ENCODE measurements around the gene OMP. TPM values are rescaled to one million over a fixed set of nuclear protein-coding genes. Genes with fewer than 3 reads are reported as not detected.

Gene OMP
- total and polyA plus RNA-seq, 2 of the 4 experiments (the other 2 are of a cell fraction), result 0.27 TPM; not detected in 1

DNA sequence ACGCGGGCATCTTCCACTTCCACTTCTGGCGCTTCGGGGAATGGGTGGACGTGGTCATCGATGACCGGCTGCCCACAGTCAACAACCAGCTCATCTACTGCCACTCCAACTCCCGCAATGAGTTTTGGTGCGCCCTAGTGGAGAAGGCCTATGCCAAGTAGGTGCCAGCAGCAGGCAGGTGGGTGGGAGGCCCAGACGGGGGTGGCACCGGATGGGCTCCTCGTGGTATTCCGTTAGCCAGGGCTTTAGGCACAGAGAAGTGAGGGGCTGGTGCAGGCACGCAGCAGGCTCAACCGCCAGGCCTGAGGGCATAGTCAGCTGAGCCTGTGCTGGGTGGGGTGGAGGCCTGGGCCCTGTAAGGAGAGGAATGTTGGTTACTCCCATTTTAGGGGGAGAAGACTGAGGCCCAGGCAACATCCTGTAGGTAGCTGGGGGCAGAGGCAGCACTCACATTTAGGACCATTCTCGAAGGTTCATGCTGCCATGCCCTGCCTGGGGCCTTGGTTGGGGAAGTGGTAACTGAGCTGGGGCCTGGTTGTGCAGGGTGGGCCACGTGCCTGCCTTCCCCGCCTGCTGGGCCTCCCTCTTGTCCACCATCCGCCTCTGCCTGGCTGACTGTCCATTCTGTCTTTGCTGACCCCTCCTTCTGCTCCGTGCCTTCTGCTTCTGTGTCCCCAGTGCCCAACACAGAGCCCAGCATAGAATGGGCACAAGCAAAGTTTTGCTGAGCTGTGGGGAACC lies 10.2 kb downstream of the OMP start:
- Histone ChIP-seq H2BK120ac (ENCODE audit: low read depth, low read length) (no peak overlapping the region), H4K5ac (ENCODE audit: low read depth, low read length) (no peak overlapping the region), H2BK5ac (ENCODE audit: low read depth, low read length, poor library complexity, severe bottlenecking) (no peak overlapping the region), H2AK9ac (replicated peaks; ENCODE audit: low read depth, low read length, poor library complexity) (no peak overlapping the region), H2BK15ac (ENCODE audit: low read depth, low read length) (no peak overlapping the region), H4K8ac (ENCODE audit: low read depth in 2 of 2, low read length in 2 of 2) (no peak overlapping the region), H4K20me1 (ENCODE audit: insufficient read depth, low read length) (peaks cover 2% of the 10 kb centered on the region; the same call in 1 of the 2 replicates), H3K9me3 (ENCODE audit: control insufficient read depth, insufficient read depth, low read length) (no peaks in the 10 kb centered on the region), H4K91ac (ENCODE audit: insufficient read depth, low read depth, low read length) (no peak overlapping the region), H3K27ac (ENCODE audit: insufficient read depth, low read length) (no peak overlapping the region), H2BK20ac (ENCODE audit: low read depth, low read length) (no peak overlapping the region), H3K9ac (ENCODE audit: low read depth, low read length) (no peak overlapping the region), H3K23ac (ENCODE audit: low read depth, low read length) (no peak overlapping the region), H3K18ac (ENCODE audit: low read depth, low read length) (no peak overlapping the region), H3K56ac (ENCODE audit: extremely low read depth, insufficient read depth, low read length) (no peak overlapping the region), H3K27me3 (ENCODE audit: control insufficient read depth, insufficient read depth, low read length) (no peaks in the 10 kb centered on the region), H3K4me2 (ENCODE audit: low read depth, low read length) (no peak overlapping the region), H3K4ac (ENCODE audit: low read depth, low read length) (no peak overlapping the region), H3K4me3 (ENCODE audit: insufficient read depth, low read depth, low read length) (no peak overlapping the region), H3K36me3 (ENCODE audit: control insufficient read depth, insufficient read depth, low read length) (peaks cover 8% of the 10 kb centered on the region; the same call in 1 of the 2 replicates), H2AFZ (replicated peaks; ENCODE audit: low read length, poor library complexity) (no peak overlapping the region), H3K14ac (replicated peaks; ENCODE audit: low read depth, low read length) (no peak overlapping the region), H3K79me1 (ENCODE audit: low read depth in 1 of 2, low read length in 2 of 2) (peaks cover 0 to 10% of the 10 kb centered on the region in 2 experiments; a peak in 1 of 4 replicates), H3K9me1 (ENCODE audit: insufficient read depth, low read length) (peaks cover 9% of the 10 kb centered on the region), H3K4me1 (ENCODE audit: control insufficient read depth, insufficient read depth, low read length) (peaks cover 10% of the 10 kb centered on the region), H2AK5ac (ENCODE audit: low read depth, low read length) (no peak overlapping the region)
- CTCF ChIA-PET, result interaction anchor here (0.9 kb wide), 1 partner anchor 15 kb away, joined by 3 read pairs; no protein-coding TSS in a partner anchor
- no peak for DNase-seq
- POLR2A ChIA-PET (ENCODE audit: unreplicated experiment), result no interaction called here
- no peak for ATAC-seq (ENCODE audit: low read depth)
- BruUV-seq (replicated peaks), result no TSS peak
- 96% methylated on average over 11 of the region's 20 CpGs; no CpG with 5 or more reads in 1 of the 2 experiments for WGBS, 2 experiments (ENCODE audit: extremely low coverage in 2 of 2, insufficient read length in 1 of 2)
- dilution Hi-C loops (cut with HindIII; ENCODE audit: low sequenced_read_pairs, unreplicated experiment), result no loop called here
- intact Hi-C loops (cut with micrococcal nuclease), result loop anchor here (1.0 kb wide), 1 partner anchor 66 kb away; no protein-coding TSS in a partner anchor
- TF ChIP-seq, protein P1, sequence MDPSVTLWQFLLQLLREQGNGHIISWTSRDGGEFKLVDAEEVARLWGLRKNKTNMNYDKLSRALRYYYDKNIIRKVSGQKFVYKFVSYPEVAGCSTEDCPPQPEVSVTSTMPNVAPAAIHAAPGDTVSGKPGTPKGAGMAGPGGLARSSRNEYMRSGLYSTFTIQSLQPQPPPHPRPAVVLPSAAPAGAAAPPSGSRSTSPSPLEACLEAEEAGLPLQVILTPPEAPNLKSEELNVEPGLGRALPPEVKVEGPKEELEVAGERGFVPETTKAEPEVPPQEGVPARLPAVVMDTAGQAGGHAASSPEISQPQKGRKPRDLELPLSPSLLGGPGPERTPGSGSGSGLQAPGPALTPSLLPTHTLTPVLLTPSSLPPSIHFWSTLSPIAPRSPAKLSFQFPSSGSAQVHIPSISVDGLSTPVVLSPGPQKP (IDR thresholded peaks at IDR 0.05; ENCODE audit: borderline replicate concordance, low read depth, low read length), result no peak
- TF ChIP-seq RAD21 (IDR thresholded peaks at IDR 0.05; ENCODE audit: low read length), result no peak
- no peak for TF ChIP-seq RFX5 (IDR thresholded peaks at IDR 0.05; ENCODE audit: low read depth, low read length)
- TF ChIP-seq SMC3 (IDR thresholded peaks at IDR 0.05; ENCODE audit: low read depth, low read length), result no peak
- TF ChIP-seq MXI1 (IDR thresholded peaks at IDR 0.05; ENCODE audit: borderline replicate concordance, low read depth, low read length), result no peak
- no peak for TF ChIP-seq MAFK (IDR thresholded peaks at IDR 0.05; ENCODE audit: low read depth, low read length)
- TF ChIP-seq BHLHE40 (IDR thresholded peaks at IDR 0.05; ENCODE audit: low read depth, low read length), result no peak
- TF ChIP-seq RCOR1 (IDR thresholded peaks at IDR 0.05; ENCODE audit: insufficient replicate concordance, low read length), result no peak
- no peak for TF ChIP-seq CEBPB (IDR thresholded peaks at IDR 0.05; ENCODE audit: low read depth, low read length)
- in situ Hi-C loops (cut with MboI; ENCODE audit: low sequenced_read_pairs), result no loop called here

Measured in IMR-90 (cell line).